DMS79 (cell line): Measurements from ENCODE around the gene PHTF2.
"Not testable (repeated sequence)": the region's sequence is repeated elsewhere in the genome, so short reads cannot be mapped to it uniquely, and the experiment has no call there.

Experiments
- DNase-seq: peaks from one replicate; lab custom pipeline; 2025; lab: John Stamatoyannopoulos, UW

The PHTF2 gene

DNA sequence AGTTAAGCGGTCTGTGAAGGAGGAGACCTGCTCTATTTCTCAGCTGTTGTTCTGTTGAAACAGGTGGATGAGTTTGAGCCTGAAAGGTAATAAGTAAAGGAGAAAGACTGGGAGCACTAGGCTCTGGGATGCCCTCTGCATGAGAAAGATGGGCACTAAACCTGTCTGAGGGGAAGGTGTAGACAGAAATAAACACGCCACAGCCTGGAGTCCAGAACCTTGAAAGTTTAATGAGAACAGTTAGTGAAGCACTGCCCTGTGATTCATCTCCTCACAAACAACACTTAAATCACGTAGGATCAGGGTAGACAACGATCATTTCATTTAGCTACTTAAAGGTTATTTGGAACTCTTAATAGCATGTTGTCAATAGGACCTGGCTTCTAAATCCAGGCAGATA lies 193.1 kb downstream of the PHTF2 start:
- peak; percentile 67 for DNase-seq

DNA sequence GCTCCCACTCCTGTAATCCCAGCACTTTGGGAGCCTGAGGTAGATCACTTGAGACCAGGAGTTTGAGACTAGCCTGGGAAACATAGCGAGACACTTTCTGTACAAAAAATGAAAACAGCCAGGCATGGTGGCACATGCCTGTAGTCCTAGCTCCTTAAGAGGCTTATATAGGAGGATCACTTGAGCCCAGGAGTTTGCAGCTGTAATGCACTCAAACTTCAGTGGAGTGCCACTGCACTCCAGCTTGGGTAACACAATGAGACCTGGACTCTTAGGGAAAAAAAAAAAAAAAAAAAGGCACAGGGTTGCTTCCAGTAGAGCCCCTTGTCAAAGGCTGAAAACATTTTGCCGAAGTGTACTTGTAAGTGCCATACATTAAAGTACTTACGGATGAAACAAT lies 195.3 kb downstream of the PHTF2 start:
- peak; percentile 91 for DNase-seq

DNA sequence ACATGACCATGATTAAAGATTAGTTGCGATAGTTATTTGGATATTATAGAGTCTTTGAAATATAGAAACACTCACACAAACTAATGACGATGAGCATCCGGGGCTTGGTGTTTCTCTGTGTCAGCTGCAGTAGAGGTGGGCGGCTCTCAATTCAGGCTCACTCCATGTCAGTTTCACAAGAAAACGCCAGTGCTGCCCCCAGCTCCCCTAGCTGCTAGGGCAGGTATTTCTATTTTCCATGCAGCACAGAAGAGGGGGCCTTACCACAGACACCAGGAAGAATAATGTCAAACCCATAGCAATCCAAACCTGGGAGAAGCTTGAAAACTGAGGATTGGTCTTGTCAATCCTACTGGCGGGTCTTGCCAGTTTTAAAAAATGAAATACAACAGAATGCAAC lies 197.1 kb downstream of the PHTF2 start:
- DNase-seq = no peak

GRCh38 chr7:77999168-77999567 lies 200.6 kb downstream of the PHTF2 start:
- DNase-seq = not testable (repeated sequence)

- no peak for DNase-seq
Measured at GRCh38 chr7:78002021-78002420, 203.4 kb downstream of the PHTF2 start.

DNA sequence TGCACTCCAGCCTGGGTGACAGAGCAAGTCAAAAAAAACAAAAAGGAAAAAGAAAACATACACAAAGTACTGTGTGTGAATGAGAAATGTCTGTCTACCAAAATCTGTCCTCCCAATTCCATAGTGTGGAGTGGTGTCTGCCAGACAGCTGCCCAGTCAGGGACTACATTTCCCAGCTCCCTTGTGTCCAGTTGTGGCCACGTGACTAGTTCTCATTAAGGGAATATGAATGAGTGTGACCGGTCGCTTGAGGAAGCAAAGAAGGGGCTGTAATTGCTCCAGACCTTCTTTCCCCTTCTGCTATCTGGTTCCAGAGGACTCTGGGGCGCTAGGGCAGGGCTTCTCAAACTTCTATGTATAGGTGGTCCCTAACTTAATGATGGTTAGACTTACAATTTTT lies 204.1 kb downstream of the PHTF2 start:
- DNase-seq = no peak

- no peak for DNase-seq
Measured at GRCh38 chr7:78006063-78006755, 207.6 kb downstream of the PHTF2 start.
